Liver (tissue), 9 donors: ENCODE measurements around the gene ZFP62. TPM values are rescaled to one million over a fixed set of nuclear protein-coding genes. Genes with fewer than 3 reads are reported as not detected.

Experiments
- DNase-seq: peaks from one replicate; pipeline ENCODE4 v3.0.0-alpha.2; 2017; ENCODE audit warnings: low spot score
- H3K27ac ChIP-seq, 2 donors: one replicate each; pipeline ENCODE4 v1.7.0; 2013; ENCODE audit warnings: inconsistent platforms in 2 of 2, low read length in 2 of 2, control low read depth in 1 of 2, low read depth in 1 of 2, mild to moderate bottlenecking in 1 of 2
- H3K27me3 ChIP-seq, 4 donors: one replicate each; pipeline versions ENCODE4 v1.6.1 to v1.7.0; 2013; ENCODE audit warnings: low read length in 3 of 4, inconsistent platforms in 1 of 4, mild to moderate bottlenecking in 1 of 4, moderate library complexity in 1 of 4; ENCODE audit not compliant: control insufficient read depth in 4 of 4, insufficient read depth in 4 of 4
- H3K36me3 ChIP-seq, 4 donors: one replicate each; pipeline versions ENCODE4 v1.6.1 to v1.7.0; 2013; ENCODE audit warnings: low read length in 3 of 4, mild to moderate bottlenecking in 3 of 4, low read depth in 1 of 4, moderate library complexity in 1 of 4; ENCODE audit not compliant: control insufficient read depth in 4 of 4, insufficient read depth in 3 of 4
- H3K4me1 ChIP-seq, 4 donors: one replicate each; pipeline versions ENCODE4 v1.6.1 to v1.7.0; 2013; ENCODE audit warnings: low read length in 3 of 4, mild to moderate bottlenecking in 3 of 4, moderate library complexity in 1 of 4; ENCODE audit not compliant: control insufficient read depth in 4 of 4, insufficient read depth in 4 of 4
- H3K4me3 ChIP-seq, 3 donors: one replicate each; pipeline versions ENCODE4 v1.6.1 to v1.7.0; 2013; ENCODE audit warnings: low read length in 3 of 3, control low read depth in 1 of 3, low read depth in 1 of 3, mild to moderate bottlenecking in 1 of 3
- H3K9ac ChIP-seq, 2 donors: one replicate each; pipeline ENCODE4 v1.7.0; 2013; ENCODE audit warnings: low read length in 2 of 2, mild to moderate bottlenecking in 2 of 2, moderate library complexity in 2 of 2, control low read depth in 1 of 2, low read depth in 1 of 2
- H3K9me3 ChIP-seq, 4 donors: one replicate each; pipeline versions ENCODE4 v1.6.1 to v1.7.0; 2013; ENCODE audit warnings: low read length in 3 of 4; ENCODE audit not compliant: control insufficient read depth in 4 of 4
- EGR1 ChIP-seq, 2 donors: IDR thresholded peaks; 2 replicates each; pipeline ENCODE4 v1.6.1; 2016 to 2018; ENCODE audit warnings: antibody characterized with exemption in 2 of 2, low read depth in 2 of 2
- GABPA ChIP-seq, 2 donors: IDR thresholded peaks in 1 of 2; conservative IDR thresholded peaks in 1 of 2; 2 replicates each; pipeline ENCODE4 v1.6.1; 2016; ENCODE audit warnings: antibody characterized with exemption in 2 of 2, mild to moderate bottlenecking in 1 of 2, moderate library complexity in 1 of 2
- HNF4A ChIP-seq, 2 donors: conservative IDR thresholded peaks; 2 replicates each; pipeline ENCODE4 v1.6.1; 2016; ENCODE audit warnings: antibody characterized with exemption in 2 of 2, mild to moderate bottlenecking in 2 of 2
- RAD21 ChIP-seq, 2 donors: IDR thresholded peaks; 2 replicates each; pipeline ENCODE4 v1.6.1; 2016; ENCODE audit warnings: antibody characterized with exemption in 2 of 2, mild to moderate bottlenecking in 2 of 2
- RXRA ChIP-seq, 2 donors: IDR thresholded peaks; 2 replicates each; pipeline ENCODE4 v1.6.1; 2017 to 2018; ENCODE audit warnings: antibody characterized with exemption in 2 of 2, mild to moderate bottlenecking in 1 of 2
- SP1 ChIP-seq: IDR thresholded peaks from 2 replicates; pipeline ENCODE4 v1.6.1; 2018; ENCODE audit warnings: antibody characterized with exemption, mild to moderate bottlenecking
- TAF1 ChIP-seq: conservative IDR thresholded peaks from 2 replicates; pipeline ENCODE4 v1.6.1; 2016; ENCODE audit warnings: antibody characterized with exemption, mild to moderate bottlenecking
- YY1 ChIP-seq: IDR thresholded peaks from 2 replicates; pipeline ENCODE4 v1.6.1; 2016; ENCODE audit warnings: antibody characterized with exemption, mild to moderate bottlenecking
- WGBS: extraction: QIAGEN DNeasy Blood & Tissue Kit; methylation state at CpG from one replicate; pipeline ENCODE4 v1.1.7; 2013; 5-methylcytosine and 5-hydroxymethylcytosine counted together
- polyA plus RNA-seq, 2 donors: library from polyadenylated mRNA; stranded (reverse) in 1 of 2; unstranded in 1 of 2; fragments of 200-250 nt in 1 of 2; fragments of >200 nt in 1 of 2; fragmentation: Nextera tagmentation in 1 of 2; extraction: Ambion mirVana in 1 of 2; gene quantifications; one replicate each; pipeline versions ENCODE4 v1.2.1 to v1.2.3, GENCODE V29; 2013 to 2015
- total RNA-seq, 2 donors: library from RNA; depleted of rRNA; stranded (reverse); fragments of >200 nt; gene quantifications; one replicate each; pipeline ENCODE4 v1.2.3, GENCODE V29; 2014
- TF ChIP-seq, protein P1 (sequence below): IDR thresholded peaks from 2 replicates; pipeline ENCODE4 v1.6.1; 2016; ENCODE audit warnings: antibody characterized with exemption
- TF ChIP-seq, protein P2 (sequence below): fragments of 150-350 bp; IDR thresholded peaks from 2 replicates; pipeline ENCODE4 v1.5.1; 2017; ENCODE audit warnings: improper control_type of control experiment, low read depth, low read length; ENCODE audit not compliant: missing input control
- TF ChIP-seq, protein P3 (sequence below): IDR thresholded peaks from 2 replicates; pipeline ENCODE4 v1.6.1; 2016; ENCODE audit warnings: antibody characterized with exemption, mild to moderate bottlenecking
- TF ChIP-seq, protein P4 (sequence below): IDR thresholded peaks from 2 replicates; pipeline ENCODE4 v1.6.1; 2016; ENCODE audit warnings: antibody characterized with exemption
- donor health status: healthy.
- donor health status: healthy.
- donor health status: healthy.
- donor health status: healthy.
- donor health status: healthy.

ZFP62 gene
- total and polyA plus RNA-seq, 4 donors: 3.4 to 8.8 (median 5.7) TPM

DNA sequence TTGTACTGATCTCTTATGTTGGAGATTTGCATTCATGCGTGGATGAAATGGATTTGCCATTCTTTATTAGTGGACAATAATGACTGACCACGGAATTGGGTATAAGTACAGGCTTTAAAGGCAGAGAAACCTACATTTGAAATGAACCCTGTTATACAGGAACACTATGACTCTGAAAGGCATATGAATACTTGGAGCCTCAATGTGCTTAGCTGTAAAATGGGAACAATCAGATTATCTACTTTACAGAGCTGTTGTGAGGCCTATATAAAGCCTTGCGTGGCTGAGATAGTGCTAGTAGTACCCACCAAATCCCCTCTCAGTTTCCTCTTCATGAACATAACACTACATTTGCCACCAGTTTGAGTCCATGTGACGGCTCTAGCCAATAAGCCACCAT, 39.5 kb downstream of the ZFP62 start:
- H3K27me3 ChIP-seq: no peaks in the 10 kb centered on the region
- no peak for DNase-seq
- H3K36me3 ChIP-seq: no peaks in the 10 kb centered on the region
- TF ChIP-seq EGR1 (IDR thresholded peaks at IDR 0.05; ENCODE audit: low read depth in 2 of 2): no peak
- TF ChIP-seq YY1: no peak
- TF ChIP-seq HNF4A (conservative IDR thresholded peaks at IDR 0.05): no peak
- TF ChIP-seq, protein P1, sequence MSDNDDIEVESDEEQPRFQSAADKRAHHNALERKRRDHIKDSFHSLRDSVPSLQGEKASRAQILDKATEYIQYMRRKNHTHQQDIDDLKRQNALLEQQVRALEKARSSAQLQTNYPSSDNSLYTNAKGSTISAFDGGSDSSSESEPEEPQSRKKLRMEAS: no peak
- TF ChIP-seq, protein P2, sequence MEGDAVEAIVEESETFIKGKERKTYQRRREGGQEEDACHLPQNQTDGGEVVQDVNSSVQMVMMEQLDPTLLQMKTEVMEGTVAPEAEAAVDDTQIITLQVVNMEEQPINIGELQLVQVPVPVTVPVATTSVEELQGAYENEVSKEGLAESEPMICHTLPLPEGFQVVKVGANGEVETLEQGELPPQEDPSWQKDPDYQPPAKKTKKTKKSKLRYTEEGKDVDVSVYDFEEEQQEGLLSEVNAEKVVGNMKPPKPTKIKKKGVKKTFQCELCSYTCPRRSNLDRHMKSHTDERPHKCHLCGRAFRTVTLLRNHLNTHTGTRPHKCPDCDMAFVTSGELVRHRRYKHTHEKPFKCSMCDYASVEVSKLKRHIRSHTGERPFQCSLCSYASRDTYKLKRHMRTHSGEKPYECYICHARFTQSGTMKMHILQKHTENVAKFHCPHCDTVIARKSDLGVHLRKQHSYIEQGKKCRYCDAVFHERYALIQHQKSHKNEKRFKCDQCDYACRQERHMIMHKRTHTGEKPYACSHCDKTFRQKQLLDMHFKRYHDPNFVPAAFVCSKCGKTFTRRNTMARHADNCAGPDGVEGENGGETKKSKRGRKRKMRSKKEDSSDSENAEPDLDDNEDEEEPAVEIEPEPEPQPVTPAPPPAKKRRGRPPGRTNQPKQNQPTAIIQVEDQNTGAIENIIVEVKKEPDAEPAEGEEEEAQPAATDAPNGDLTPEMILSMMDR: no peak
- TF ChIP-seq TAF1: no peak
- TF ChIP-seq RAD21 (IDR thresholded peaks at IDR 0.05): no peak
- no peak for TF ChIP-seq GABPA (IDR thresholded peaks at IDR 0.05 in 1 of 2, conservative IDR thresholded peaks at IDR 0.05 in 1 of 2)
- H3K9ac ChIP-seq: no peak overlapping the region
- no peak overlapping the region for H3K4me3 ChIP-seq
- 89% methylated on average over 4 of the region's 4 CpGs for WGBS
- H3K27ac ChIP-seq: peak overlapping the region in 1 of 2 donors; percentile 68
- no peaks in the 10 kb centered on the region for H3K9me3 ChIP-seq
- peaks cover 0 to 7% (median under 1%) of the 10 kb centered on the region in 4 donors for H3K4me1 ChIP-seq

DNA sequence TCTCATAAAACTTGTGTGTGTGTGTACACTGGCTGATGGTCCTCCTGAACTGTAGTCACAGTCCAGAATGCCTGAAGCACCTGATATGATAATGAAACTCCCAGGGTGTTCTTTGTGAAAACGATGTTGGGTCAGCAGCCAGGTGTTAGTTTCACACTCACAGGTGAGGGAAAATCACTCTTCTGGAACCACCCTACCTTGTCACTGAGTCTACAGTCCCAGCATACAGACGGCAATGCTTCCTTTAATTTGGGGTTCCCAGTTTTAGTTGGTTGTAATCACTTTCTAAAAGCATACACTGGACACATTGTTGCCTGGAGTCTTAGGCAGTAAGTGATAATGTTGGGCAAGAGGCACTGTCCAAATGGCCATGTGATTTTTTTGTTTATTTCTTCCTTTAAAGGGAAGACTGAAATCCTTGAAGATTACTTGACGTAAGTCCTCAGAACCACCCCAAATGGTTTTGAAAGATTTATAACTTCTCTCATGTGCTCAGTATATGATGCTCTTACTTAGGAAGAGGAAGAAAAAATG, 40.2 kb downstream of the ZFP62 start:
- no peak overlapping the region for H3K4me3 ChIP-seq
- no peaks in the 10 kb centered on the region for H3K27me3 ChIP-seq
- H3K27ac ChIP-seq: peak overlapping the region; percentile 48 to 68
- H3K4me1 ChIP-seq: peaks cover 0 to 2% (median 2%) of the 10 kb centered on the region in 4 donors
- TF ChIP-seq RXRA (IDR thresholded peaks at IDR 0.05) (peak in 1 of 2 donors; percentile 25), SP1 (no peak)
- TF ChIP-seq, protein P3, sequence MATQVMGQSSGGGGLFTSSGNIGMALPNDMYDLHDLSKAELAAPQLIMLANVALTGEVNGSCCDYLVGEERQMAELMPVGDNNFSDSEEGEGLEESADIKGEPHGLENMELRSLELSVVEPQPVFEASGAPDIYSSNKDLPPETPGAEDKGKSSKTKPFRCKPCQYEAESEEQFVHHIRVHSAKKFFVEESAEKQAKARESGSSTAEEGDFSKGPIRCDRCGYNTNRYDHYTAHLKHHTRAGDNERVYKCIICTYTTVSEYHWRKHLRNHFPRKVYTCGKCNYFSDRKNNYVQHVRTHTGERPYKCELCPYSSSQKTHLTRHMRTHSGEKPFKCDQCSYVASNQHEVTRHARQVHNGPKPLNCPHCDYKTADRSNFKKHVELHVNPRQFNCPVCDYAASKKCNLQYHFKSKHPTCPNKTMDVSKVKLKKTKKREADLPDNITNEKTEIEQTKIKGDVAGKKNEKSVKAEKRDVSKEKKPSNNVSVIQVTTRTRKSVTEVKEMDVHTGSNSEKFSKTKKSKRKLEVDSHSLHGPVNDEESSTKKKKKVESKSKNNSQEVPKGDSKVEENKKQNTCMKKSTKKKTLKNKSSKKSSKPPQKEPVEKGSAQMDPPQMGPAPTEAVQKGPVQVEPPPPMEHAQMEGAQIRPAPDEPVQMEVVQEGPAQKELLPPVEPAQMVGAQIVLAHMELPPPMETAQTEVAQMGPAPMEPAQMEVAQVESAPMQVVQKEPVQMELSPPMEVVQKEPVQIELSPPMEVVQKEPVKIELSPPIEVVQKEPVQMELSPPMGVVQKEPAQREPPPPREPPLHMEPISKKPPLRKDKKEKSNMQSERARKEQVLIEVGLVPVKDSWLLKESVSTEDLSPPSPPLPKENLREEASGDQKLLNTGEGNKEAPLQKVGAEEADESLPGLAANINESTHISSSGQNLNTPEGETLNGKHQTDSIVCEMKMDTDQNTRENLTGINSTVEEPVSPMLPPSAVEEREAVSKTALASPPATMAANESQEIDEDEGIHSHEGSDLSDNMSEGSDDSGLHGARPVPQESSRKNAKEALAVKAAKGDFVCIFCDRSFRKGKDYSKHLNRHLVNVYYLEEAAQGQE: no peak
- H3K36me3 ChIP-seq: no peaks in the 10 kb centered on the region
- 64% methylated on average over 3 of the region's 3 CpGs for whole genome bisulfite sequencing
- no peak for DNase-seq
- no peaks in the 10 kb centered on the region for H3K9me3 ChIP-seq
- H3K9ac ChIP-seq: no peak overlapping the region

DNA sequence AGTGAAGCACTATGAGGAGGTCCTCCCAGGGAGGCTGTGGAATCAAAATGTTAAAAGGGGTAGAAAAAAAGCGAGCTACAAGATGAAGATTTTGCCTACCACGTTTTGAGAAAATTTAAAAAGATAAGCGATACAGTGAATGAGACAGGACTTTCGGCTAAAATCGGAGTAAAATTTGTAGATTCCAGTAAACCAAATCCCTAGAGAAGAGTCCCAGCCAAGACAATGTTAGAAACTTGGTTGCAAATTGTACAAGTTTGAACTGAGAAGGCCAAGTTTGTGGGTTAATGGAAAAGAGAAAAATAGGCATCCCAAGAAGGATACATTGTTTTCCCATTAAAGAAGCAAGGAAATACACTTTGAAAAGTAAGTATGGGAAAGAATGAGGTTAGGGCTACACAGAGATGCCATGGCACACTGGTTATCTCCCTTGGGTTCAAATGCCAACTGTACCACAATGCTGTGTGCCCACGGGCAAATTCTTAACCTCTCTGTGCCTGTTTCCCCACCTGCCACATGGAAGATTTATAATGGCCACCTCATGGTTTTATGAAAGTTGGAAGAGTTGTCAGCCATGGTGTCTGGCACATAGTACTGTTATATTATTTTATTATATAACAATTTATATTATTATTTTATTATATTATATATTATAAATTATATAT, 42.3 kb downstream of the ZFP62 start:
- Histone ChIP-seq H3K27ac (no peak overlapping the region), H3K4me1 (peaks cover 0 to 2% (median 0%) of the 10 kb centered on the region in 4 donors), H3K27me3 (no peaks in the 10 kb centered on the region), H3K9me3 (no peaks in the 10 kb centered on the region), H3K4me3 (no peak overlapping the region), H3K9ac (no peak overlapping the region), H3K36me3 (no peaks in the 10 kb centered on the region)
- no peak for DNase-seq
- TF ChIP-seq TAF1 (no peak), SP1 (no peak), HNF4A (conservative IDR thresholded peaks at IDR 0.05) (no peak)
- TF ChIP-seq, protein P4, sequence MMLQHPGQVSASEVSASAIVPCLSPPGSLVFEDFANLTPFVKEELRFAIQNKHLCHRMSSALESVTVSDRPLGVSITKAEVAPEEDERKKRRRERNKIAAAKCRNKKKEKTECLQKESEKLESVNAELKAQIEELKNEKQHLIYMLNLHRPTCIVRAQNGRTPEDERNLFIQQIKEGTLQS: no peak
- 84% methylated on average over 6 of the region's 6 CpGs for WGBS
